ENCODE measurements around the gene PIAS1. TPM values are rescaled to one million over a fixed set of nuclear protein-coding genes. Genes with fewer than 3 reads are reported as not detected.

PIAS1 gene
- total RNA-seq, 1 donor from 2014 or later, result 56.3 TPM

DNA sequence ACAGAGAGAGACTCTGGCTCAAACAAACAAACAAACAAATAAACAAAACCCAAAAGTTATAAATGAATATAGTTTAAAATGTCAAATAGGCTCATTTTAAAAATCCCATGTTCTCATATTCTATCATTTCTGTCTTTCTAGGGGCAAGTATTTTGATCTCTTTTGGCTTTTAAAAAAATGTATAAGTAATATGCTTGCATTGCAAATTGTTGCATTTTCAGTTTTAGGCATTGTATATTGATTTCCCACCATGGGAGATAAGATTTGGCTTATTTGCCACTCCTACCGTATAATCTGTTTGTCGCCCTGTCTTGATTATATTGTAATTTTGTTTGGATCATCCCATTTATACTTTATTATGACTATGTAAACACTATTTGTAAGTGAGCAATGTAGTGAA is 70.6 kb downstream of the PIAS1 start:
- DNase-seq (no peak), ATAC-seq (ENCODE audit: low read depth) (no peak)
- Mint-ChIP-seq H3K36me3 (ENCODE audit: low read depth) (peaks cover 58% of the 10 kb centered on the region), H3K27ac (no peak overlapping the region), H3K4me1 (peaks cover 14% of the 10 kb centered on the region), H3K9me3 (no peaks in the 10 kb centered on the region), H3K27me3 (no peaks in the 10 kb centered on the region), H3K4me3 (no peak overlapping the region)
- TF ChIP-seq, protein P1, sequence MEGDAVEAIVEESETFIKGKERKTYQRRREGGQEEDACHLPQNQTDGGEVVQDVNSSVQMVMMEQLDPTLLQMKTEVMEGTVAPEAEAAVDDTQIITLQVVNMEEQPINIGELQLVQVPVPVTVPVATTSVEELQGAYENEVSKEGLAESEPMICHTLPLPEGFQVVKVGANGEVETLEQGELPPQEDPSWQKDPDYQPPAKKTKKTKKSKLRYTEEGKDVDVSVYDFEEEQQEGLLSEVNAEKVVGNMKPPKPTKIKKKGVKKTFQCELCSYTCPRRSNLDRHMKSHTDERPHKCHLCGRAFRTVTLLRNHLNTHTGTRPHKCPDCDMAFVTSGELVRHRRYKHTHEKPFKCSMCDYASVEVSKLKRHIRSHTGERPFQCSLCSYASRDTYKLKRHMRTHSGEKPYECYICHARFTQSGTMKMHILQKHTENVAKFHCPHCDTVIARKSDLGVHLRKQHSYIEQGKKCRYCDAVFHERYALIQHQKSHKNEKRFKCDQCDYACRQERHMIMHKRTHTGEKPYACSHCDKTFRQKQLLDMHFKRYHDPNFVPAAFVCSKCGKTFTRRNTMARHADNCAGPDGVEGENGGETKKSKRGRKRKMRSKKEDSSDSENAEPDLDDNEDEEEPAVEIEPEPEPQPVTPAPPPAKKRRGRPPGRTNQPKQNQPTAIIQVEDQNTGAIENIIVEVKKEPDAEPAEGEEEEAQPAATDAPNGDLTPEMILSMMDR (IDR thresholded peaks at IDR 0.05), result no peak
- ChIA-PET POLR2A (no interaction called here), CTCF (no interaction called here)
- intact Hi-C loops (cut with micrococcal nuclease), result no loop called here

DNA sequence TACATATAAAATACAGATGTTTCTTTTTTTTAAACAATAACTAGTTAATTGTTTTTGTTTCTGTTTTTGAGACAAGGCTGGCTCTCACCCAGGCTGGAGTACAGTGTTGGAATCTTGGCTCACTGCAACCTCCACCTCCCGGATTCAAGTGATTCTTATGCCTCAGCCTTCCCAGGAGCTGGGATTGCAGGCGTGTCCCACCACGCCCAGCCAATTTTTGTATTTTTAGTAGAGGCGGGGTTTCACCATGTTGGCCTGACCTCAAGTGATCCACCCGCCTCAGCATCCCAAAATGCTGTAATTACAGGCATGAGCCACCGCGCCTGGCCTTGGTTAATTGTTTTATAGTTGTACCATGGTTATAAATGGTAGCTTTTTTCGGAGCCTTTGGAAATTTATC is 72.3 kb downstream of the PIAS1 start:
- ChIA-PET CTCF (no interaction called here), POLR2A (no interaction called here)
- no peak overlapping the region for H3K27ac Mint-ChIP-seq
- H3K36me3 Mint-ChIP-seq (ENCODE audit: low read depth), result peaks cover 44% of the 10 kb centered on the region
- H3K9me3 Mint-ChIP-seq, result no peaks in the 10 kb centered on the region
- intact Hi-C loops (cut with micrococcal nuclease), result no loop called here
- ATAC-seq (ENCODE audit: low read depth) (no peak), DNase-seq (no peak)
- no peak overlapping the region for H3K4me3 Mint-ChIP-seq
- peaks cover 10% of the 10 kb centered on the region for H3K4me1 Mint-ChIP-seq
- TF ChIP-seq, protein P1 (IDR thresholded peaks at IDR 0.05), result no peak
- no peaks in the 10 kb centered on the region for H3K27me3 Mint-ChIP-seq

DNA sequence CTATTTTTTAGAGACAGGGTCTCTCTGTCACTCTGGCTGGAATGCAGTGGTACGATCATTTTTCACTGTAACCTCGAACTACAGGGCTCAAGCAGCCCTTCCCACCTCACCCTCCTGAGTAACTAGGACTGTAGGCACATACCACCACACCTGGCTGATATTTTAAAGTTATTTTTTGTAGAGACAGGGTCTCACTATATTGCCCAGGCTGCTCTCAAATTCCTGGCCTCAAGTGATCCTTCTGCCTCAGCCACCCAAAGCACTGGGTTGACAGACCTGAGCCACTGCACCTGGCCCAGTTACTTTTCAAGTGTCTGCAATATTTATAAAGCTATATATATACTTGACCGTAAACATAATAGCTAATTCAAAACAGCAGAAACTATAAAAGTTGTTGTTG is 75.0 kb downstream of the PIAS1 start:
- H3K4me3 Mint-ChIP-seq, result no peak overlapping the region
- intact Hi-C loops (cut with micrococcal nuclease), result no loop called here
- no peaks in the 10 kb centered on the region for H3K9me3 Mint-ChIP-seq
- H3K36me3 Mint-ChIP-seq (ENCODE audit: low read depth), result peaks cover 31% of the 10 kb centered on the region
- peaks cover 7% of the 10 kb centered on the region for H3K4me1 Mint-ChIP-seq
- H3K27ac Mint-ChIP-seq, result no peak overlapping the region
- TF ChIP-seq, protein P1 (IDR thresholded peaks at IDR 0.05), result no peak
- no peaks in the 10 kb centered on the region for H3K27me3 Mint-ChIP-seq
- POLR2A ChIA-PET, result no interaction called here
- CTCF ChIA-PET, result no interaction called here
- ATAC-seq (ENCODE audit: low read depth) (no peak), DNase-seq (no peak)

DNA sequence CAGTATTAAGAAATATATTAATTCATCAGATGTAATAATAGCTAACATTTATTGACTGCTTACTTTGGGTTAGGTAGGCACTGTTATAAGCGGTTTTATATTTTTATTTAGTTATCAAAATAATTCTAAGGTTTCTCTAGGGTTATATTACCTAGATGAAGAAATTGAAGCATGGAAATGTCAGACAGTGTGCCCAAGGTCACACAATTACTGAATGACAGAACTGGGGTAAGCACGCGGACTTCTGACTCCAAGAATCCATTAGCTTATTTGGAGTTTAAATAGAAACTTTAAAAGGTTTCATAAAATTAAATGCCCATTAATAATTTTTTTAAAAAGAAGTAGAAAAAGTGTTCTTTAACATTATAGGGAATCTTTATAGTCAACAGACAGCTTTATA is 76.7 kb downstream of the PIAS1 start:
- ChIA-PET POLR2A (interaction anchor here (1.2 kb wide), 1 partner anchor 77 kb away, joined by 3 read pairs; the partner anchor contains the start of gene PIAS1), CTCF (no interaction called here)
- Mint-ChIP-seq H3K4me3 (no peak overlapping the region), H3K27ac (no peak overlapping the region), H3K36me3 (ENCODE audit: low read depth) (peaks cover 17% of the 10 kb centered on the region), H3K4me1 (peaks cover 3% of the 10 kb centered on the region), H3K9me3 (no peaks in the 10 kb centered on the region), H3K27me3 (no peaks in the 10 kb centered on the region)
- ATAC-seq (ENCODE audit: low read depth), result no peak
- no peak for DNase-seq
- TF ChIP-seq, protein P1 (IDR thresholded peaks at IDR 0.05), result no peak
- intact Hi-C loops (cut with micrococcal nuclease), result loop anchor here (5.0 kb wide), 1 partner anchor 74 kb away; no protein-coding TSS in a partner anchor

DNA sequence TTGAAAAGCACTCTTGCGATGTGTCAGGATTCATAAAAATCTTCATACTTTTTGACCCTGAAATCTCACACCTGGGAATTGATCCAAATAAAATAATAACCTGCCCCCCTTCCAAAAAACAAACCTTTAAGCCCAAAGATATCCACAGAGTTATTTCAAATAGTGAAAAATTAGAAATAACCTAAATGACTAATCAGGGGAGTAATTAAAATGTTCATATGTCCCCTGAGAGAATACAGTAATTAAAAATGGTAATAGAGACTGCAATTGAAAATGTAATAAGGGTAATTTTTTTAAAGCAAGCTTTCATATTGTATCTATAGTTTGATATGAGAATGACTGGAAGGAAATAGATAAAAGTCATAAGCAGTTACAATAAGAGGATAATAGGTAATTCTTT is 83.0 kb downstream of the PIAS1 start:
- no peak for DNase-seq

More for the DNA sequence above, 83.0 kb downstream of the PIAS1 start:
- intact Hi-C loops (cut with micrococcal nuclease), result no loop called here
- ChIA-PET CTCF (no interaction called here), POLR2A (no interaction called here)
- ATAC-seq (ENCODE audit: low read depth), result no peak
- Mint-ChIP-seq H3K27ac (no peak overlapping the region), H3K4me3 (no peak overlapping the region), H3K9me3 (no peaks in the 10 kb centered on the region), H3K4me1 (peaks cover 2% of the 10 kb centered on the region), H3K36me3 (ENCODE audit: low read depth) (peaks cover 23% of the 10 kb centered on the region), H3K27me3 (no peaks in the 10 kb centered on the region)
- TF ChIP-seq, protein P1 (IDR thresholded peaks at IDR 0.05), result no peak

Data from activated B cell treated with CpG ODN at 0.5 μM for 24 hours (primary cell).